ENCODE data around the gene TPM2.

Gene TPM2

DNA sequence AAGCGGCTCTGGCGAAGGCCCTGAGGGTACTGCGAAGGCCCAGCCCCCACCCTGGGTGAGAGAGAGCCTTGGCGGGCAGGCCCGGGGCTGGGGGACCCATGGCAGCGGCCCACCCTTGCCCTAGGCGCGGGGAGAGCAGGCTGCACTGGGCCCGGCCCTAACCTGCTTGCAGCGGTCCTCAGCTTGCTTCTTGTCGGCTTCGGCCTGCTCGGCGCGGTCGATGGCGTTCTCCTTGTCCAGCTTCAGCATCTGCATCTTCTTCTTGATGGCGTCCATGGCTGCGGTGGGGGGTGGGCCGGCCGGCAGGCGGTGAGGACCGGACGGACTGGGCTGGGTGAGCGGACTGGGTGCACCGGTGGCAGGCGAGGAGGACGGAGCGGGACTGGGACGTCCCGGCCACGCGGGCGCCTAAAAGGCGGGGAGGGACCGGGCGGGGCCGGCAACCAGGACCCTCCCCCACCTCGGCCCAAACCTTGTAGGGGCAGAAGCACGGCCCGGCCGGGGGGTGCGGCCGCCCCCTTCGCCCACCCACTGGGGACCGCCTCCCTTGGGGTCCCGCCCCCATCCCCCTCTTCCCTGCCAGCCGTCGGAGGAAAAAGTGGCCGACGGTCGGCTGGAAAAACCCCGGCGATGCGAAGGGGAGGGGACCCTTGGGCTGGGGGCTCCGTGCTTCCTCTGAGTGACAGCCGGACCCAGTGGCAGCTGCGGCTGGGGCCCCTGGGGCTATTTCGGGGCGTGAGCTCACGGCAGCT lies at the start of gene TPM2:
Gene TPM2 (minus strand): TSS at position 384 of the 752 bp plus-strand sequence. CDS start 108 bp downstream, at position 276.
- CTCF ChIA-PET: interaction anchor here (0.8 to 34.3 kb wide), 5 partner anchors 8 to 32 kb away, joined by 3 to 816 read pairs (median 28); partner anchors contain the start of genes ARHGEF39, CCDC107, CREB3 and RMRP
- POLR2A ChIA-PET: interaction anchor here (0.7 to 15.8 kb wide), 16 partner anchors 9 to 203 kb away, joined by 3 to 325 read pairs (median 6); partner anchors contain the start of genes ARHGEF39, CCDC107, CREB3 and RMRP
- no peak for TF ChIP-seq CTCF (IDR thresholded peaks at IDR 0.05; ENCODE audit: insufficient read depth, low read length, missing control alignments)
- H3K4me3 ChIP-seq (ENCODE audit: low read depth, low read length): peak within 1 kb of the TSS; percentile 97
- DNase-seq (ENCODE audit: low read depth, low spot score): no peak

- CTCF ChIA-PET: interaction anchor here (0.8 to 7.0 kb wide), 4 partner anchors 8 to 77 kb away, joined by 3 to 130 read pairs (median 4); partner anchors contain the start of genes GBA2 and RGP1
These were observed 49.2 kb upstream of the TPM2 start for GRCh38 chr9:35738924-35739323.

GRCh38 chr9:35738186-35738585 lies 48.5 kb upstream of the TPM2 start:
- CTCF ChIA-PET: interaction anchor here (0.9 to 7.0 kb wide), 5 partner anchors 8 to 80 kb away, joined by 3 to 130 read pairs (median 4); partner anchors contain the start of genes CCDC107, GBA2, RGP1 and RMRP
- POLR2A ChIA-PET: no interaction called here

More at GRCh38 chr9:35738924-35739323, 49.2 kb upstream of the TPM2 start:
- no peak for DNase-seq (ENCODE audit: low read depth, low spot score)
- POLR2A ChIA-PET: interaction anchor here (1.5 kb wide), 1 partner anchor 10 kb away, joined by 6 read pairs; no protein-coding TSS in a partner anchor
- H3K4me3 ChIP-seq (ENCODE audit: low read depth, low read length): no peak overlapping the region
- no peak for TF ChIP-seq CTCF (IDR thresholded peaks at IDR 0.05; ENCODE audit: insufficient read depth, low read length, missing control alignments)

GRCh38 chr9:35737143-35737542 lies 47.4 kb upstream of the TPM2 start:
- ChIA-PET POLR2A (no interaction called here), CTCF (interaction anchor here (1.0 to 7.0 kb wide), 6 partner anchors 9 to 145 kb away, joined by 3 to 130 read pairs (median 6); partner anchors contain the start of genes CCDC107, GBA2, RGP1 and RMRP)

More at GRCh38 chr9:35738186-35738585, 48.5 kb upstream of the TPM2 start:
- H3K4me3 ChIP-seq (ENCODE audit: low read depth, low read length): no peak overlapping the region
- DNase-seq (ENCODE audit: low read depth, low spot score): no peak
- no peak for TF ChIP-seq CTCF (IDR thresholded peaks at IDR 0.05; ENCODE audit: insufficient read depth, low read length, missing control alignments)

DNA sequence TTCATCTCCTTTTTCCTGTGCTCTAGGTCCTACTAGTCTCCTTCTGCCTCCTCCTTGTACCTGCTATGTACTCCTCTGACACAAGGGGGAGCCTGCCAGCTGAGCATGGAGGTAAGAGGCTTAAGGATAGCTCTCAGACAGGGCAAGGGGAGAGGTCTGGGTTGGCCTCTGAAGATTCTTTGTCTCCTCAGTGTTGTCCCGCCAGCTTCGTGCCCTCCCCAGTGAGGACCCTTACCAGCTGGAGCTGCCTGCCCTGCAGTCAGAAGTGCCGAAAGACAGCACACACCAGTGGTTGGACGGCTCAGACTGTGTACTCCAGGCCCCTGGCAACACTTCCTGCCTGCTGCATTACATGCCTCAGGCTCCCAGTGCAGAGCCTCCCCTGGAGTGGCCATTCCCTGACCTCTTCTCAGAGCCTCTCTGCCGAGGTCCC lies 46.5 kb upstream of the TPM2 start:
- no peak for DNase-seq (ENCODE audit: low read depth, low spot score)
- H3K4me3 ChIP-seq (ENCODE audit: low read depth, low read length): no peak overlapping the region
- TF ChIP-seq CTCF (IDR thresholded peaks at IDR 0.05; ENCODE audit: insufficient read depth, low read length, missing control alignments): peak; percentile 95
- ChIA-PET POLR2A (interaction anchor here (1.0 to 2.0 kb wide), 2 partner anchors 12 to 46 kb away, joined by 3 to 9 read pairs; partner anchors contain the start of genes GBA2 and RGP1), CTCF (interaction anchor here (0.6 to 7.0 kb wide), 16 partner anchors 10 to 147 kb away, joined by 3 to 130 read pairs (median 4); partner anchors contain the start of genes GBA2 and RGP1)

More at GRCh38 chr9:35737143-35737542, 47.4 kb upstream of the TPM2 start:
- no peak overlapping the region for H3K4me3 ChIP-seq (ENCODE audit: low read depth, low read length)
- TF ChIP-seq CTCF (IDR thresholded peaks at IDR 0.05; ENCODE audit: insufficient read depth, low read length, missing control alignments): no peak
- no peak for DNase-seq (ENCODE audit: low read depth, low spot score)
